CD4-positive, alpha-beta memory T cell (primary cell): ENCODE data around the gene GFRA1. TPM values are rescaled to one million over a fixed set of nuclear protein-coding genes. Genes with fewer than 3 reads are reported as not detected.

Source experiments
- CTCF ChIA-PET: fragments of 350-600 bp; sonication (Branson Sonifier 250); formaldehyde crosslinking; loops from one replicate; lab custom pipeline; 2021; ENCODE audit warnings: inconsistent platforms; ENCODE audit not compliant: partially characterized antibody; lab: Charles Lee
- POLR2A ChIA-PET: fragments of 350-600 bp; sonication (Branson Sonifier 250); formaldehyde crosslinking; loops from one replicate; lab custom pipeline; 2021; ENCODE audit not compliant: partially characterized antibody; lab: Charles Lee
- DNase-seq, 5 donors: peaks; one replicate each; pipeline versions ENCODE4 v3.0.0 to v3.0.0-alpha.2; 2020 to 2022; ENCODE audit warnings: mixed read lengths in 1 of 5
- H3K27ac ChIP-seq: one replicate; pipeline ENCODE4 v1.7.0; 2013; ENCODE audit warnings: low read depth, low read length
- H3K27me3 ChIP-seq: 2 replicates; pipeline ENCODE4 v1.7.0; 2013; ENCODE audit warnings: mild to moderate bottlenecking, low read length, moderate library complexity; ENCODE audit not compliant: insufficient read depth
- H3K36me3 ChIP-seq: 2 replicates; pipeline ENCODE4 v1.7.0; 2013; ENCODE audit warnings: mild to moderate bottlenecking, low read length, moderate library complexity; ENCODE audit not compliant: insufficient read depth
- H3K4me1 ChIP-seq: 2 replicates; pipeline ENCODE4 v1.7.0; 2013; ENCODE audit warnings: mild to moderate bottlenecking, low read length, moderate library complexity; ENCODE audit not compliant: insufficient read depth
- H3K4me3 ChIP-seq, 2 donors: one replicate each; pipeline ENCODE4 v1.7.0; 2013; ENCODE audit warnings: low read length in 2 of 2, mild to moderate bottlenecking in 1 of 2
- H3K9me3 ChIP-seq, 2 donors: one replicate each; pipeline ENCODE4 v1.7.0; 2013; ENCODE audit warnings: low read length in 2 of 2, control low read depth in 1 of 2; ENCODE audit not compliant: control insufficient read depth in 1 of 2
- H3K27ac Mint-ChIP-seq, 7 donors: one replicate each; pipeline ENCODE4 v1.8.0; 2020 to 2021; ENCODE audit warnings: mixed read lengths in 7 of 7, mild to moderate bottlenecking in 6 of 7, inconsistent platforms in 3 of 7, moderate library complexity in 3 of 7
- H3K27me3 Mint-ChIP-seq, 2 donors: one replicate each; pipeline ENCODE4 v1.8.0; 2020 to 2021; ENCODE audit warnings: mixed read lengths in 2 of 2
- H3K36me3 Mint-ChIP-seq, 2 donors: one replicate each; pipeline ENCODE4 v1.8.0; 2020 to 2021; ENCODE audit warnings: mixed read lengths in 2 of 2, inconsistent platforms in 1 of 2, mild to moderate bottlenecking in 1 of 2
- H3K4me1 Mint-ChIP-seq, 4 donors: one replicate each; pipeline ENCODE4 v1.8.0; 2020 to 2021; ENCODE audit warnings: mixed read lengths in 4 of 4, mild to moderate bottlenecking in 1 of 4
- H3K4me3 Mint-ChIP-seq, 8 donors: one replicate each; pipeline ENCODE4 v1.8.0; 2020 to 2021; ENCODE audit warnings: mixed read lengths in 8 of 8, mild to moderate bottlenecking in 7 of 8, moderate library complexity in 6 of 8, inconsistent platforms in 3 of 8
- H3K9me3 Mint-ChIP-seq, 8 donors: one replicate each; pipeline ENCODE4 v1.8.0; 2020 to 2021; ENCODE audit warnings: mixed read lengths in 8 of 8, mild to moderate bottlenecking in 5 of 8, inconsistent platforms in 3 of 8, moderate library complexity in 1 of 8
- intact Hi-C: fragments of 100-400 bp; cut with micrococcal nuclease; formaldehyde crosslinking; loops from one replicate; pipeline ENCODE4 v1.15.1; 2023
- polyA plus RNA-seq, 2 donors: library from polyadenylated mRNA; unstranded; fragments of 300-500 nt; fragmentation: Illumina TruSeq; gene quantifications; one replicate each; pipeline ENCODE4 v1.2.3, GENCODE V29; 2021
- total RNA-seq, 2 experiments: library from RNA; stranded (reverse); gene quantifications; one replicate each; pipeline ENCODE4 v1.2.3, GENCODE V29; 2021

Gene GFRA1
- total and polyA plus RNA-seq, 4 experiments from 2014 or later = not detected

- CTCF ChIA-PET = no interaction called here
- POLR2A ChIA-PET = no interaction called here
- no peaks in the 10 kb centered on the region for H3K4me1 Mint-ChIP-seq
- no peak overlapping the region for H3K4me3 Mint-ChIP-seq
- DNase-seq = no peak
- no peak overlapping the region for H3K27ac Mint-ChIP-seq
- intact Hi-C loops = no loop called here
- H3K4me3 ChIP-seq = no peak overlapping the region
- no peaks in the 10 kb centered on the region for H3K9me3 ChIP-seq
- H3K27me3 Mint-ChIP-seq = peaks cover 0 to 1% of the 10 kb centered on the region in 2 donors
- no peaks in the 10 kb centered on the region for H3K36me3 ChIP-seq
- no peaks in the 10 kb centered on the region for H3K4me1 ChIP-seq
- H3K27me3 ChIP-seq = no peaks in the 10 kb centered on the region
- H3K9me3 Mint-ChIP-seq = peaks cover 0 to 8% (median 2%) of the 10 kb centered on the region in 8 donors
- no peak overlapping the region for H3K27ac ChIP-seq
- no peaks in the 10 kb centered on the region for H3K36me3 Mint-ChIP-seq
Measured at GRCh38 chr10:116125180-116125579, 147.8 kb downstream of the GFRA1 start.

GRCh38 chr10:116124777-116125176, 148.2 kb downstream of the GFRA1 start:
- Mint-ChIP-seq H3K4me3 (no peak overlapping the region), H3K27me3 (peaks cover 0 to 1% of the 10 kb centered on the region in 2 donors), H3K9me3 (peaks cover 0 to 8% (median 2%) of the 10 kb centered on the region in 8 donors), H3K27ac (no peak overlapping the region), H3K36me3 (no peaks in the 10 kb centered on the region), H3K4me1 (no peaks in the 10 kb centered on the region)
- Histone ChIP-seq H3K9me3 (no peaks in the 10 kb centered on the region), H3K36me3 (no peaks in the 10 kb centered on the region), H3K27me3 (no peaks in the 10 kb centered on the region), H3K4me1 (no peaks in the 10 kb centered on the region), H3K27ac (no peak overlapping the region), H3K4me3 (no peak overlapping the region)
- intact Hi-C loops = no loop called here
- POLR2A ChIA-PET = no interaction called here
- DNase-seq = no peak
- CTCF ChIA-PET = no interaction called here

DNA sequence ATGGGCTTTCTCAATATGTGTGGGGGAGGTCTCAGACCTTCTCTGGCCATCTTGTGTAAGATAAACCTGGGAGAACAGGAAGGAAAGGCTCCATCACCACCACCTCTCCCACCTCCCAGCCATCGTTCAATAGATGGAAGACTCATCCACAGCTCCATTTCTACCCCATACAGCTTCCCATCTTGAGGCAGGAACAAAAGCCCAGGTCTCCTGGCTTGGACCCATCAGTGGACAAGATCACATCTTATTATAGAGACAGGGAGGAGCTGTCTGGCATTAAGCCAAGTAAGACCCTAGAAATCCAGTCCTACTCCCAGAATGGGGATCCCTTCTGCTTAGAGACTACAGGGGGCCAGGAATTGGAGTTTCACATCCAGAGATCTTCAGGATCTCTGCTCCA, 150.3 kb downstream of the GFRA1 start:
- Mint-ChIP-seq H3K9me3 (peaks cover 0 to 9% (median 2%) of the 10 kb centered on the region in 8 donors), H3K27ac (no peak overlapping the region), H3K27me3 (peaks cover 0 to 1% of the 10 kb centered on the region in 2 donors), H3K4me3 (no peak overlapping the region), H3K36me3 (no peaks in the 10 kb centered on the region), H3K4me1 (no peaks in the 10 kb centered on the region)
- no peak for DNase-seq
- intact Hi-C loops = no loop called here
- ChIA-PET CTCF (no interaction called here), POLR2A (no interaction called here)
- Histone ChIP-seq H3K4me3 (no peak overlapping the region), H3K9me3 (no peaks in the 10 kb centered on the region), H3K36me3 (no peaks in the 10 kb centered on the region), H3K27ac (no peak overlapping the region), H3K27me3 (no peaks in the 10 kb centered on the region), H3K4me1 (no peaks in the 10 kb centered on the region)

GRCh38 chr10:116121640-116122525, 151.1 kb downstream of the GFRA1 start:
- no peak overlapping the region for H3K27ac ChIP-seq
- H3K27me3 ChIP-seq = no peaks in the 10 kb centered on the region
- no peaks in the 10 kb centered on the region for H3K36me3 Mint-ChIP-seq
- H3K4me3 ChIP-seq = no peak overlapping the region
- H3K36me3 ChIP-seq = no peaks in the 10 kb centered on the region
- no peaks in the 10 kb centered on the region for H3K9me3 ChIP-seq
- H3K9me3 Mint-ChIP-seq = peaks cover 0 to 8% (median 2%) of the 10 kb centered on the region in 8 donors
- DNase-seq = no peak
- no peaks in the 10 kb centered on the region for H3K4me1 Mint-ChIP-seq
- H3K27me3 Mint-ChIP-seq = peaks cover 0 to 1% of the 10 kb centered on the region in 2 donors
- H3K27ac Mint-ChIP-seq = no peak overlapping the region
- H3K4me3 Mint-ChIP-seq = no peak overlapping the region
- CTCF ChIA-PET = interaction anchor here (1.3 kb wide), 1 partner anchor 11 kb away, joined by 3 read pairs; no protein-coding TSS in a partner anchor
- no peaks in the 10 kb centered on the region for H3K4me1 ChIP-seq
- intact Hi-C loops = no loop called here
- POLR2A ChIA-PET = interaction anchor here (0.6 kb wide), 1 partner anchor 87 kb away, joined by 3 read pairs; no protein-coding TSS in a partner anchor

GRCh38 chr10:116120688-116121455, 152.1 kb downstream of the GFRA1 start:
- Histone ChIP-seq H3K4me1 (no peaks in the 10 kb centered on the region), H3K27ac (no peak overlapping the region), H3K4me3 (no peak overlapping the region), H3K9me3 (no peaks in the 10 kb centered on the region), H3K27me3 (no peaks in the 10 kb centered on the region), H3K36me3 (no peaks in the 10 kb centered on the region)
- Mint-ChIP-seq H3K4me3 (no peak overlapping the region), H3K27me3 (peaks cover 0 to 1% of the 10 kb centered on the region in 2 donors), H3K36me3 (no peaks in the 10 kb centered on the region), H3K4me1 (no peaks in the 10 kb centered on the region), H3K27ac (no peak overlapping the region), H3K9me3 (peaks cover 0 to 6% (median 4%) of the 10 kb centered on the region in 8 donors)
- intact Hi-C loops = no loop called here
- POLR2A ChIA-PET = no interaction called here
- no peak for DNase-seq
- CTCF ChIA-PET = interaction anchor here (1.3 kb wide), 1 partner anchor 10 kb away, joined by 3 read pairs; no protein-coding TSS in a partner anchor

DNA sequence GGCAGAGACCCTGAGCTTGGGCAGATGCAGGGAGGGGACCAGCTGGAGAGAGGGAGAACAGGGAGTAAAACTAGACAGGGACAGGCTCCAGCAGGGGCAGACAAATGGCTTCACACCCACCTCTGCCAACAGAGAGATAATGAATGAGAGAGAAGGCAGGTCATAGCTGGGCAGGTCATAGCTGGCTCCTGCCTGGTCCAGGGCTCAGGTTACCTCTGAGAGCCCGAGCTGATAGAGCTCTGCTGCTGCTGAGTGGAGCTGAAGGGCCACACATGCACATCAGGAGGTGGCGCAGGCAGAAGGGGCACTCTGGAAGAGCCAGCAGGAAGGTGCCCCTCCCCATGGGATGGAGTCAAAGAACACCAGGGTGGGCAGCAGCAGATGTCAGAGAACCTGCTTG, 154.2 kb downstream of the GFRA1 start:
- intact Hi-C loops = no loop called here
- no peaks in the 10 kb centered on the region for H3K9me3 ChIP-seq
- H3K36me3 Mint-ChIP-seq = no peaks in the 10 kb centered on the region
- H3K9me3 Mint-ChIP-seq = peaks cover 0 to 6% (median 4%) of the 10 kb centered on the region in 8 donors
- POLR2A ChIA-PET = no interaction called here
- H3K27ac Mint-ChIP-seq = no peak overlapping the region
- H3K27me3 ChIP-seq = no peaks in the 10 kb centered on the region
- H3K4me1 ChIP-seq = no peaks in the 10 kb centered on the region
- H3K4me1 Mint-ChIP-seq = no peaks in the 10 kb centered on the region
- H3K4me3 Mint-ChIP-seq = no peak overlapping the region
- H3K27ac ChIP-seq = no peak overlapping the region
- no peak overlapping the region for H3K4me3 ChIP-seq
- H3K27me3 Mint-ChIP-seq = peaks cover 0 to 1% of the 10 kb centered on the region in 2 donors
- no peaks in the 10 kb centered on the region for H3K36me3 ChIP-seq
- CTCF ChIA-PET = no interaction called here
- no peak for DNase-seq

- H3K36me3 Mint-ChIP-seq = no peaks in the 10 kb centered on the region
- H3K27me3 ChIP-seq = no peaks in the 10 kb centered on the region
- POLR2A ChIA-PET = no interaction called here
- CTCF ChIA-PET = no interaction called here
- no peaks in the 10 kb centered on the region for H3K27me3 Mint-ChIP-seq
- no peaks in the 10 kb centered on the region for H3K4me1 Mint-ChIP-seq
- H3K27ac Mint-ChIP-seq = no peak overlapping the region
- H3K9me3 ChIP-seq = no peaks in the 10 kb centered on the region
- no peaks in the 10 kb centered on the region for H3K36me3 ChIP-seq
- peaks cover 0 to 7% (median 3%) of the 10 kb centered on the region in 8 donors for H3K9me3 Mint-ChIP-seq
- H3K27ac ChIP-seq = no peak overlapping the region
- DNase-seq = no peak
- no peak overlapping the region for H3K4me3 ChIP-seq
- intact Hi-C loops = no loop called here
- no peaks in the 10 kb centered on the region for H3K4me1 ChIP-seq
- no peak overlapping the region for H3K4me3 Mint-ChIP-seq
Measured at GRCh38 chr10:116115797-116116196, 157.2 kb downstream of the GFRA1 start.
